Measurements from ENCODE around the gene SDK2.

SDK2 gene

GRCh38 chr17:73380439-73381106 is 263.7 kb downstream of the SDK2 start:
- no peak for DNase-seq

- DNase-seq, result no peak
These were observed 264.4 kb downstream of the SDK2 start for GRCh38 chr17:73379826-73380225.

GRCh38 chr17:73378974-73379470 is 265.2 kb downstream of the SDK2 start:
- no peak for DNase-seq

GRCh38 chr17:73376636-73377035 is 267.6 kb downstream of the SDK2 start:
- DNase-seq, result no peak

DNA sequence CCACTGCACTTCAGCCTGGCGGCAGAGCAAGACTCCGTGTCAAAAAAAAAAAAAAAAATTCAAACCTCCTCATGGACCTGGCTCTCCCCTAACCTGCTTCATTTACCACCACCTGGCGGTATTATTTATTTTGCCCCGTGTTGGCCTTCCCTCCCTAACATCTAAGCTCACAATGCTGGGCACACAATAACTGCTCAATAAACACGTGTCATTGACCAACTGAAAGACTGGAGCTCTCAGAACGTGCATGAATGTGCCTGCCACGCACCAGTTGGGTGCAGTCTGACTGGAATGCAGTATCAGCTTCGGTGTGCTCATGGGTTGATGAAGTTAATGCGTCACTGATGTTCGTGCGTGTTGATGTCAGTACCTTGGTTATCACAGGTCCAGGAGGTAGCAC is 268.1 kb downstream of the SDK2 start:
- DNase-seq, result no peak

DNA sequence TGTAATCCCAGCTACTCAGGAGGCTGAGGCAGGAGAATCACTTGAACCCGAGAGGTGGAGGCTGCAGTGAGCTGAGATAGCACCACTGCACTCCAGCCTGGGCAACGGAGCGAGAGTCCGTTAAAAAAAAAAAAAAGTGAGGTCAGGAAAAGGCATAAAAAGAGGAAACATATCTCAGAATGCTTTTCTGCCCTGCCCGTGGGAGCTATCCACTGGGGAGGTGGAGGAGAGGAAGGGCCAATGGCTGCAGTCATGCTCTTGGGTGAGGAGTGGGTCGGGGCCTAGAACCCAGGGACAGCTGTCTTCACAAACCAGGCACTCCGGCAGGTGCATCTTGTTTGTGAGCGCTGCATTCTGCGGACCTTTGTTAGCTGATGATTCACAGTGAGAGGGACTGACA is 272.4 kb downstream of the SDK2 start:
- no peak for DNase-seq

DNA sequence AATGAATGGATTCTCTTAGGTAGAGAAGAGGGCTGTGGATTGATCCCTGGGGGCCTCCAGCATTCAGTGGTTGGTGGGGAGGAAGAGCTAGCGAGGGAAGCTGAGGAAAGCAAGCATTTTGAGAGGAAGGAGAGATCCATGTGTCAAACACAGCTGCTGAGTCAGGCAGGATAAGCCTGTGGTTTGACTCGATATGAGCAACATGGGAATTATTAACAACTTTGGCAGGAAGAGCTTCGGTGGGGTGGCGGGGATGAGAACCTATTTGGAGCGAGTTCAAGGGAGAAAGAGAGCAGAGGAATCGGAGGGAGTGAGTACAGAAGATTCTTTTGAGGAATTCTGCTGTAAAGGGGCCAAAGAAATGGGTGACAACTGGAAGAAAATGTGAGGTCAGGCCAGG is 273.0 kb downstream of the SDK2 start:
- no peak for DNase-seq

DNA sequence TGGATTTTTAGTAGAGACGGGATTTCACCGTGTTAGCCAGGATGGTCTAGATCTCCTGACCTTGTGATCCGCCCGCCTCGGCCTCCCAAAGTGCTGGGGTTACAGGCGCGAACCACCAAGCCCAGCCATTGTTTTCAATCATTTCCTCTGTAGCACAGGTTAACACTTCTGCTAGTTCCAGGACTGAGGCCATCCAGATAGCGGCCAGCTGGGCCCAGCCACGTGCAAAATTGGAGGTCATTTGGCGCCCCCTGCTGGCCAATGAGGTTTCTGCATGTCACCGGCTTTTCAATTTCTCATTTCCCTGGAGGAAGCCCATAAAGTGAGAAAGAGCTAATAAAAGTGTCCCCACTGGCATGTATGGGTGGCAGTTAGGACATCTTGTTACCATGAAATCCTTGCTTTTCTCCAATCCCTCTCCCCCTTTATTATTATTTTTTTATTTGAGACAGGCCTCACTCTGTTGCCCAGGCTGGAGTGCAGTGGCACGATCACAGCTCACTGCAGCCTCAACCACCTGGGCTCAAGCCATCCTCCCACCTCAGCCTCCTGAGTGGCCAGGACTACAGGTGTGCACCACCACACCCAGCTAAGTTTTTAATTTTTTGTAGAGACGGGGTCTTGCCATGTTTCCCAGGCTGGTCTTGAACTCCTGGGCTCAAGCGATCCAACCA is 274.3 kb downstream of the SDK2 start:
- peak; percentile 20 for DNase-seq

DNA sequence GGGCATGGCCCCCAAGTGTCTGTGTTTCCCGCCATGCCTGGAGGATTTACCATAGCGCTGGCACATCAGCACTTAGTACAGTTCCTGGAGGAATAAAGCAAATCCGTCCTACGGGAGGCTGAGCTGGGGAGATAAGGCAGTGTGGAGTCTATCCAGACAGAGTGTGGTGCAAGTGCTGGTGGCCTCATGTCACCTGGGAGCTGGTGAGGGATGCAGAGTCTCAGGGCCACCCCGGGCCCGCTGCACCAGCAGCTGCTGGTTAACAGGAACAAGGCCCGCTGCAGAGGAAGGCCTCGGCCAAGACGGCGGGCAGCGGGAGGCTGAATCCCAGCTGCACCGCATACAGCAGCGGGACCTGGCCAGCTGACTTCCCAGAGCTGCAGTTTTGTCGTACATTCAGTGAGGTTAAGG is 275.1 kb downstream of the SDK2 start:
- DNase-seq, result no peak

GRCh38 chr17:73368085-73368631 is 276.1 kb downstream of the SDK2 start:
- no peak for DNase-seq

GRCh38 chr17:73365906-73366623 is 278.2 kb downstream of the SDK2 start:
- DNase-seq, result no peak

- no peak for DNase-seq
These were observed 278.9 kb downstream of the SDK2 start for GRCh38 chr17:73365301-73365874.

GRCh38 chr17:73364155-73364522 is 280.1 kb downstream of the SDK2 start:
- no peak for DNase-seq

- DNase-seq, result no peak
These were observed 280.6 kb downstream of the SDK2 start for GRCh38 chr17:73363442-73364154.

DNA sequence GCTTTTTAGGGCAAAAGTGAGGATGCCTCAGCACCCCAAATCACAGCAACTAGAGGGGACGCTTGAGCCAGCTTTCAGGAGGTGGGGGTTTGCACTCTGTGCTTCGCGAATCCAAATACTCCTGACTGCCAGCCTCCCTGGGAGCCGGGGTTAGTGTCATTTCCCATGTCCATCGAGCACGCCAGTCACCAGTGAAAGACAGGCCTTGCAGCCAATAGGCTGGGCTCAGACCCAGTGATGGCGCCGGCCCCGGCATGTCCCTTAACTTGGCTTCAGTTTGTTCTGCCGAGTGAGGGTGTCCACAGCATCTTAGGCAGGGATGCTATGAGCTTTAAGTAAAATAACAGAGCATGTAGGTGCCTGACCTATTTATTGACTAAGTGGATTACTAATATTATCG is 281.5 kb downstream of the SDK2 start:
- no peak for DNase-seq

GRCh38 chr17:73360961-73361761 is 283.1 kb downstream of the SDK2 start:
- DNase-seq, result no peak

DNA sequence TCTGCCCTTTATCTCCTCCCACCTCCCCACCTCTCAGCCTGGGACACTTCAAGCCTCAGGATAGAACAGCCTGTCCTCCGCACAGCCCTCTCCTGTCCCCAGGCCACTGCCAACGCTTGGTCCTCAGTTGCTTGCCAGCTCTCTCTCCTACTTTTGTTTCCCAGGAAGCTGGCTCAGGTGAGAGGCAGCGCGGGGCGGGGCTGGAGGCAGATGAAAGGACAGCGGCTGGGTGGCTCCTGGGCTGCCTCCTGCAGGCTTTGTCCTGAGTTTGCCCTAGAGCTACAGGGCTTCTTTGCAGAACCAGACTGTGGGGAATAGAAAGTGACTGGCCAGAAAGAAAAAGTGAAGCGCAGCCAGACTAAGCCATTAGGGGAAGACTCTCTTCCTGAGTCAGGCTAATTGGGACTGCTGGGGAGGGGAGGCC is 284.2 kb downstream of the SDK2 start:
- no peak for DNase-seq

DNA sequence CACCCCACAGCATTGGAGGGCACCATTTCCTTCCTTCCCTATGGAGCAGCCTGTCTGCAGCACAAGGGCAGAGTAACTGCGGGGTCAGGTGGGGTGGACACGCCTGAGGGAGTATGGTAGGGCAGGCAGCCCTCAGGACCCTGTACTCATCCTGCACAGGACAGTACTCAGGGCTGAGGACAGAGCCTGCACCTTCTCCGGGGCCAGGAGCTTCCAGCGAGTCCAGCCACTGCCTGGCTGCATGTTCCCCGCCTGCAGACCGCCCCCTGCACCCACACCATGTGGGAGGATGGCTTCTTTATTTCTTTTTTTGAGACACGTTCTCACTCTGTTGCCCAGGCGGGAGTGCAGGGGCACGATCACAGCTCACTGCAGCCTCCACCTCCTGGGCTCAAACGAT is 284.9 kb downstream of the SDK2 start:
- DNase-seq, result no peak

DNA sequence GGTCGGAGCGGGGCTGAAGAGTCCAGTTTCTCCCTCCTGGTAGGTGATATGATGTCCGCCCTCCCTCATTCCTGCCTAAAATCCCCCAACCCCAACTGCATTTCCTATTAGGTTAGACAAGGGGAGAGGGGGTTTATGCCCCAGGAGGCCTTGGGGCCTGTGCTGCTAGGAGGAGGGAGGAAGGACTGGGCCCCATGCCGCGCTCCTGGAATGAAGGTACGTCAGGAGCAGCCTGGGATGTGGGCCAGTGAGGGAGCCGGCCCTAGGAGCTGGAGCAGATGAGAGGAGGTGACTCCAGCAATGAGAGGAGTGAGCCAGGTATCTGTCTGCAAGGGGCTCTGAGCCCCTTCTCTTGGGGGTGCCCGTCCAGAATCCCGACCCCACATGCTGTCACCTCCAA is 285.6 kb downstream of the SDK2 start:
- DNase-seq, result no peak

- no peak for DNase-seq
These were observed 286.3 kb downstream of the SDK2 start for GRCh38 chr17:73357981-73358380.

DNA sequence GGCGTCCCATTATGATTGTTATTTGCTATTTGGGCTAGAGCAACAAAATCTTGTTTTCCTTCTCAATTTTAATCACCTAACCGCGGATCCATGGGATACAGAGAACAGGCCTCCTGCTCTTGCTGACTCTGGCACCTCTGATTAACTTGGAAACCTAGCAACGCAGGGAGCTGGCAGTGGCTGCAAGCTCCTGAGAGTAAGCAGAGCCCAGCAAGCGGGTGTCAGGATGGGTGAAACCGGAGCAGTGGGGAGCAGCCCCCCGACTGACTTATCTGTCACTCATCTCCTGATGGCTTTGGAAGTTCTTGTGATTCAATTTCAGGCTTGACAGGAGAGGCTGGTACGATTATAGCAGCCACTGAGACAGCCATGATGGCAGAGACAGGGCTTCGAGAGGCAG is 286.9 kb downstream of the SDK2 start:
- DNase-seq, result no peak

All from GOT3 (cell line).